HFFc6 (cell line): ENCODE measurements around the gene TPST2. TPM values are rescaled to one million over a fixed set of nuclear protein-coding genes. Genes with fewer than 3 reads are reported as not detected.

ENCODE experiments used
- DNase-seq: peaks from one replicate; pipeline ENCODE4 v3.0.0-alpha.2; 2018
- H3K27ac Mint-ChIP-seq: 2 replicates; pipeline ENCODE4 v1.8.0; 2020; ENCODE audit warnings: mild to moderate bottlenecking, mixed read lengths
- H3K27me3 Mint-ChIP-seq: 2 replicates; pipeline ENCODE4 v1.8.0; 2021; ENCODE audit warnings: mild to moderate bottlenecking, moderate library complexity, mixed read lengths; ENCODE audit not compliant: insufficient read depth
- H3K36me3 Mint-ChIP-seq: 2 replicates; pipeline ENCODE4 v1.8.0; 2021; ENCODE audit warnings: low read depth, mixed read lengths
- H3K4me1 Mint-ChIP-seq: 2 replicates; pipeline ENCODE4 v1.8.0; 2020; ENCODE audit warnings: low read depth, mixed read lengths
- H3K4me3 Mint-ChIP-seq: 2 replicates; pipeline ENCODE4 v1.8.0; 2020; ENCODE audit warnings: mild to moderate bottlenecking, moderate library complexity, mixed read lengths
- H3K9me3 Mint-ChIP-seq: 2 replicates; pipeline ENCODE4 v1.8.0; 2020; ENCODE audit warnings: mild to moderate bottlenecking, mixed read lengths
- CTCF ChIP-seq: fragments of 200-600 bp; sonication (generic); IDR thresholded peaks from 2 replicates; pipeline ENCODE4 v1.5.0; 2021; ENCODE audit warnings: antibody characterized with exemption, mild to moderate bottlenecking
- total RNA-seq, 6 experiments: library from RNA; stranded (reverse); fragmentation: NEBNext Ultra II Directional; extraction: Animal tissue kit (Norgen Biotek cat#: 25700); gene quantifications; 2 replicates in 1 of 6; 3 replicates in 5 of 6; pipeline ENCODE4 v1.2.3, GENCODE V29; 2021

The TPST2 gene
- total RNA-seq, 6 experiments from 2014 or later: 66.8 to 75.5 (median 73.8) TPM

GRCh38 chr22:26565889-26566288, 24.0 kb downstream of the TPST2 start:
- Mint-ChIP-seq H3K27ac (no peak overlapping the region), H3K27me3 (peaks cover 3% of the 10 kb centered on the region), H3K36me3 (peaks cover 9% of the 10 kb centered on the region), H3K4me3 (no peak overlapping the region), H3K4me1 (peaks cover 20% of the 10 kb centered on the region), H3K9me3 (no peaks in the 10 kb centered on the region)
- no peak for TF ChIP-seq CTCF
- DNase-seq: no peak

- DNase-seq: no peak
- no peak overlapping the region for H3K27ac Mint-ChIP-seq
These were observed 24.8 kb downstream of the TPST2 start for GRCh38 chr22:26565181-26565580.

GRCh38 chr22:26564672-26565071, 25.3 kb downstream of the TPST2 start:
- DNase-seq: no peak
- Mint-ChIP-seq H3K27me3 (peaks cover 3% of the 10 kb centered on the region), H3K9me3 (no peaks in the 10 kb centered on the region), H3K4me3 (no peak overlapping the region), H3K27ac (no peak overlapping the region), H3K36me3 (peaks cover 4% of the 10 kb centered on the region), H3K4me1 (peaks cover 14% of the 10 kb centered on the region)
- no peak for TF ChIP-seq CTCF

More at GRCh38 chr22:26565181-26565580, 24.8 kb downstream of the TPST2 start:
- H3K27me3 Mint-ChIP-seq: peaks cover 3% of the 10 kb centered on the region
- peaks cover 14% of the 10 kb centered on the region for H3K4me1 Mint-ChIP-seq
- no peak for TF ChIP-seq CTCF
- H3K4me3 Mint-ChIP-seq: no peak overlapping the region
- H3K36me3 Mint-ChIP-seq: peaks cover 4% of the 10 kb centered on the region
- no peaks in the 10 kb centered on the region for H3K9me3 Mint-ChIP-seq

GRCh38 chr22:26564181-26564580, 25.8 kb downstream of the TPST2 start:
- H3K4me1 Mint-ChIP-seq: peaks cover 19% of the 10 kb centered on the region
- no peaks in the 10 kb centered on the region for H3K9me3 Mint-ChIP-seq
- peaks cover 3% of the 10 kb centered on the region for H3K36me3 Mint-ChIP-seq
- H3K27ac Mint-ChIP-seq: peak overlapping the region; percentile 21; the same call in 1 of the 2 replicates
- H3K4me3 Mint-ChIP-seq: no peak overlapping the region
- no peak for TF ChIP-seq CTCF
- peaks cover 3% of the 10 kb centered on the region for H3K27me3 Mint-ChIP-seq
- DNase-seq: no peak

GRCh38 chr22:26563022-26563421, 26.9 kb downstream of the TPST2 start:
- no peaks in the 10 kb centered on the region for H3K9me3 Mint-ChIP-seq
- no peak for DNase-seq
- no peak overlapping the region for H3K4me3 Mint-ChIP-seq
- peak; percentile 11; the same call in 1 of the 2 replicates for TF ChIP-seq CTCF
- H3K36me3 Mint-ChIP-seq: no peaks in the 10 kb centered on the region; the same call in none of the 2 replicates
- H3K27ac Mint-ChIP-seq: no peak overlapping the region
- H3K4me1 Mint-ChIP-seq: peaks cover 22% of the 10 kb centered on the region
- peaks cover 3% of the 10 kb centered on the region; the same call in 1 of the 2 replicates for H3K27me3 Mint-ChIP-seq
